Endothelial cell of umbilical vein (primary cell): ENCODE measurements around the gene TMEM181. TPM values are rescaled to one million over a fixed set of nuclear protein-coding genes. Genes with fewer than 3 reads are reported as not detected.

Experiments used
- BruUV-seq: library from RNA; stranded (reverse); fragments of 400-500 nt; replicated peaks from 2 replicates; lab custom pipeline; 2021; lab: Mats Ljungman, UMichigan
- CTCF ChIA-PET: fragments of 300-600, 350-600 bp; sonication (Branson Sonifier 250); formaldehyde crosslinking; loops from one replicate; lab custom pipeline; 2021; ENCODE audit warnings: antibody characterized with exemption, inconsistent platforms; lab: Charles Lee
- POLR2A ChIA-PET: fragments of 300-600, 350-600 bp; sonication (Branson Sonifier 250); formaldehyde crosslinking; loops from one replicate; lab custom pipeline; 2021; ENCODE audit warnings: antibody characterized with exemption, inconsistent platforms; lab: Charles Lee
- DNase-seq: peaks from one replicate; pipeline ENCODE4 v3.0.0-alpha.2; 2011; ENCODE audit warnings: low read depth, low spot score
- FAIRE-seq: peaks from 2 replicates; lab custom pipeline; 2011; peaks lifted over from hg19 to GRCh38; lab: Jason Lieb, UNC
- H2AFZ ChIP-seq: 2 replicates; pipeline ENCODE4 v1.6.0; 2012; ENCODE audit warnings: low read depth, low read length, control low read depth, inconsistent platforms
- H3K27ac ChIP-seq: 2 replicates; pipeline ENCODE4 v1.5.1; 2011; ENCODE audit warnings: low read depth, mild to moderate bottlenecking, control low read depth, low read length, moderate library complexity; ENCODE audit not compliant: insufficient read depth
- H3K27me3 ChIP-seq, 2 experiments: 2 replicates each; pipeline versions ENCODE4 v1.6.0 to v1.6.1; 2011; ENCODE audit warnings: low read length in 2 of 2, mixed read lengths in 1 of 2; ENCODE audit not compliant: control insufficient read depth in 2 of 2, insufficient read depth in 2 of 2
- H3K36me3 ChIP-seq, 2 experiments: 2 replicates in 1 of 2; 3 replicates in 1 of 2; pipeline ENCODE4 v1.5.1; 2011; ENCODE audit warnings: low read length in 2 of 2, mild to moderate bottlenecking in 1 of 2, moderate library complexity in 1 of 2; ENCODE audit not compliant: control insufficient read depth in 2 of 2, insufficient read depth in 2 of 2; ENCODE audit errors: extremely low read depth in 1 of 2
- H3K4me1 ChIP-seq: 3 replicates; pipeline ENCODE4 v1.5.1; 2011; ENCODE audit warnings: mild to moderate bottlenecking, low read length; ENCODE audit not compliant: control insufficient read depth, insufficient read depth; ENCODE audit errors: extremely low read depth
- H3K4me2 ChIP-seq: 2 replicates; pipeline ENCODE4 v1.6.1; 2011; ENCODE audit warnings: low read length, control low read depth, mixed read lengths; ENCODE audit not compliant: insufficient read depth
- H3K4me3 ChIP-seq, 3 experiments: fragments of 200-600 bp in 1 of 3; sonication (generic), shearing (Covaris generic) in 1 of 3; replicated peaks in 1 of 3; 2 replicates each; pipeline ENCODE4 v1.5.1; 2011 to 2016; ENCODE audit warnings: control low read depth in 3 of 3, low read length in 3 of 3, mild to moderate bottlenecking in 2 of 3, inconsistent platforms in 1 of 3, low read depth in 1 of 3, moderate library complexity in 1 of 3; ENCODE audit not compliant: insufficient read depth in 1 of 3
- H3K79me2 ChIP-seq: 2 replicates; pipeline ENCODE4 v1.6.0; 2012; ENCODE audit warnings: low read length, inconsistent platforms; ENCODE audit not compliant: control insufficient read depth, insufficient read depth
- H3K9ac ChIP-seq: replicated peaks from 2 replicates; pipeline ENCODE3; 2011; ENCODE audit warnings: low read length, control low read depth; ENCODE audit not compliant: insufficient read depth; ENCODE audit errors: extremely low read depth
- H3K9me1 ChIP-seq: replicated peaks from 3 replicates; pipeline ENCODE4 v1.6.0; 2011; ENCODE audit warnings: mild to moderate bottlenecking, low read length; ENCODE audit not compliant: control insufficient read depth, insufficient read depth; ENCODE audit errors: extremely low read depth
- H3K9me3 ChIP-seq: replicated peaks from 2 replicates; pipeline ENCODE4 v1.5.1; 2012; ENCODE audit warnings: low read length, inconsistent platforms; ENCODE audit not compliant: control insufficient read depth, insufficient read depth
- H4K20me1 ChIP-seq: replicated peaks from 2 replicates; pipeline ENCODE3; 2011; ENCODE audit warnings: mild to moderate bottlenecking, low read length; ENCODE audit not compliant: control insufficient read depth, insufficient read depth; ENCODE audit errors: extremely low read depth
- EZH2 ChIP-seq: IDR thresholded peaks from 2 replicates; pipeline ENCODE4 v1.6.1; 2012; ENCODE audit warnings: borderline replicate concordance, low read depth, mild to moderate bottlenecking, moderate library complexity, low read length, inconsistent platforms; ENCODE audit not compliant: severe bottlenecking
- FOS ChIP-seq: IDR thresholded peaks from 2 replicates; pipeline ENCODE4 v1.6.1; 2011; ENCODE audit warnings: mild to moderate bottlenecking, low read length, moderate library complexity, borderline replicate concordance; ENCODE audit not compliant: insufficient read depth
- JUN ChIP-seq: IDR thresholded peaks from 2 replicates; pipeline ENCODE4 v1.6.1; 2011; ENCODE audit warnings: borderline replicate concordance, low read depth; ENCODE audit not compliant: insufficient read length, insufficient read depth
- MYC ChIP-seq: IDR thresholded peaks from one replicate; pipeline ENCODE4 v1.6.1; 2011; ENCODE audit warnings: mild to moderate bottlenecking, low read depth, low read length
- dilution Hi-C: fragments of 300-500 bp; cut with MboI; formaldehyde crosslinking; loops from one replicate; pipeline ENCODE4 v1.15.0; 2019; ENCODE audit warnings: low sequenced_read_pairs; ENCODE audit not compliant: extremely low pct_ligation_motif_present
- intact Hi-C: fragments of 100-400 bp; cut with micrococcal nuclease; formaldehyde crosslinking; loops from one replicate; pipeline ENCODE4 v1.10.0; 2022
- polyA plus RNA-seq, 4 experiments: library from polyadenylated mRNA; depleted of rRNA in 3 of 4; stranded (reverse) in 3 of 4; unstranded in 1 of 4; fragments of >200 nt; gene quantifications; 2 replicates each; pipeline versions ENCODE4 v1.2.1 to v1.2.3, GENCODE V29; 2011 to 2012; ENCODE audit warnings: missing spikeins in 1 of 4
- total RNA-seq: library from RNA; stranded (reverse); gene quantifications from 2 replicates; pipeline ENCODE4 v1.2.3, GENCODE V29; 2021
- TF ChIP-seq, protein P1 (sequence below): IDR thresholded peaks from 2 replicates; pipeline ENCODE4 v1.6.1; 2011; ENCODE audit not compliant: insufficient read depth, insufficient read length
- TF ChIP-seq, protein P2 (sequence below), 2 donors: IDR thresholded peaks; 1 replicate in 1 of 2; 2 replicates in 1 of 2; pipeline ENCODE4 v1.5.1; 2011; ENCODE audit warnings: low read length in 2 of 2, mild to moderate bottlenecking in 2 of 2, moderate library complexity in 2 of 2, control low read depth in 1 of 2, inconsistent platforms in 1 of 2, low read depth in 1 of 2; ENCODE audit not compliant: insufficient read depth in 1 of 2; ENCODE audit errors: extremely low read depth in 1 of 2

The TMEM181 gene
- total and polyA plus RNA-seq, 2 donors (not counting 3 experiments of a cell fraction or from before 2014, with no cell fraction given): 21.7 to 33.5 TPM

DNA sequence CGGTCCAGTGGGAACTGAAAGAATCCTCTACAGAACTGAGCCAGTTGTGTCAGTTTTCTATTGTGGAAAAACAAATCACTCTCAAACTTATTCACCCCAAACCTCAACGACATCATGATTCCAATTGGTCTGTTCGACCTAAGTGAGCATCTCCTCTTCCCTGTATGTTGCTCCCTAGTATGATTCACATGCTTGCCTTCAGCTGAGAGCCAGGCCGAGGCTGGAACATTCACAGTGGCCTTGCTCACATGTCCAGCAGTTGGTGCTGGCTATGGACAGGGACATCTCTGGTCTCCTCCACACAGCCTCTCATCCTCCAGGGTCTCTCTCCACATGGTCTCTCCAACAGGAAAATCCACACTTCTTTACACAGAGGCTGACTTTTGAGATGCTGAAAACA is 28.3 kb upstream of the TMEM181 start:
- no TSS peak for BruUV-seq
- no peaks in the 10 kb centered on the region for H4K20me1 ChIP-seq
- no peak for FAIRE-seq
- no peaks in the 10 kb centered on the region for H3K36me3 ChIP-seq
- H2AFZ ChIP-seq: no peak overlapping the region
- H3K4me2 ChIP-seq: no peak overlapping the region
- no peaks in the 10 kb centered on the region for H3K9me3 ChIP-seq
- no peaks in the 10 kb centered on the region for H3K9me1 ChIP-seq
- intact Hi-C loops: no loop called here
- CTCF ChIA-PET: interaction anchor here (1.0 kb wide), 1 partner anchor 317 kb away, joined by 3 read pairs; no protein-coding TSS in a partner anchor
- no peaks in the 10 kb centered on the region for H3K79me2 ChIP-seq
- no peak overlapping the region for H3K4me3 ChIP-seq
- no peak overlapping the region for H3K27ac ChIP-seq
- peaks cover 4 to 12% of the 10 kb centered on the region in 2 experiments for H3K27me3 ChIP-seq
- POLR2A ChIA-PET: no interaction called here
- dilution Hi-C loops: no loop called here
- H3K4me1 ChIP-seq: peaks cover 5% of the 10 kb centered on the region
- TF ChIP-seq FOS: no peak
- TF ChIP-seq EZH2: no peak
- TF ChIP-seq, protein P1, sequence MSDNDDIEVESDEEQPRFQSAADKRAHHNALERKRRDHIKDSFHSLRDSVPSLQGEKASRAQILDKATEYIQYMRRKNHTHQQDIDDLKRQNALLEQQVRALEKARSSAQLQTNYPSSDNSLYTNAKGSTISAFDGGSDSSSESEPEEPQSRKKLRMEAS: no peak
- no peak for TF ChIP-seq MYC
- TF ChIP-seq JUN: no peak
- TF ChIP-seq, protein P2, sequence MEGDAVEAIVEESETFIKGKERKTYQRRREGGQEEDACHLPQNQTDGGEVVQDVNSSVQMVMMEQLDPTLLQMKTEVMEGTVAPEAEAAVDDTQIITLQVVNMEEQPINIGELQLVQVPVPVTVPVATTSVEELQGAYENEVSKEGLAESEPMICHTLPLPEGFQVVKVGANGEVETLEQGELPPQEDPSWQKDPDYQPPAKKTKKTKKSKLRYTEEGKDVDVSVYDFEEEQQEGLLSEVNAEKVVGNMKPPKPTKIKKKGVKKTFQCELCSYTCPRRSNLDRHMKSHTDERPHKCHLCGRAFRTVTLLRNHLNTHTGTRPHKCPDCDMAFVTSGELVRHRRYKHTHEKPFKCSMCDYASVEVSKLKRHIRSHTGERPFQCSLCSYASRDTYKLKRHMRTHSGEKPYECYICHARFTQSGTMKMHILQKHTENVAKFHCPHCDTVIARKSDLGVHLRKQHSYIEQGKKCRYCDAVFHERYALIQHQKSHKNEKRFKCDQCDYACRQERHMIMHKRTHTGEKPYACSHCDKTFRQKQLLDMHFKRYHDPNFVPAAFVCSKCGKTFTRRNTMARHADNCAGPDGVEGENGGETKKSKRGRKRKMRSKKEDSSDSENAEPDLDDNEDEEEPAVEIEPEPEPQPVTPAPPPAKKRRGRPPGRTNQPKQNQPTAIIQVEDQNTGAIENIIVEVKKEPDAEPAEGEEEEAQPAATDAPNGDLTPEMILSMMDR (IDR thresholded peaks at IDR 0.05; ENCODE audit: extremely low read depth in 1 of 2, insufficient read depth in 1 of 2, low read depth in 1 of 2, low read length in 2 of 2): no peak
- no peak overlapping the region for H3K9ac ChIP-seq
- DNase-seq: no peak
